ENCODE measurements around the gene FILIP1L.

- TF ChIP-seq CTCF (IDR thresholded peaks at IDR 0.05; ENCODE audit: insufficient read depth, low read length, poor library complexity, severe bottlenecking) (peak; percentile 69), EZH2phosphoT487 (conservative IDR thresholded peaks at IDR 0.05; ENCODE audit: low read length) (no peak)
Observed at GRCh38 chr3:99808163-99808794, 306.0 kb downstream of the FILIP1L start.
